Calu3 (cell line): ENCODE measurements around the gene DDX18. TPM values are rescaled to one million over a fixed set of nuclear protein-coding genes. Genes with fewer than 3 reads are reported as not detected.
A peak's percentile ranks its signal among the peaks of the same experiment; 100 is the strongest.

Experiments
- BruUV-seq: library from RNA; stranded (reverse); fragments of 400-500 nt; replicated peaks from 2 replicates; lab custom pipeline; 2021; lab: Mats Ljungman, UMichigan
- CTCF ChIA-PET: fragments of 300-600 bp; sonication (Branson Sonifier 250); formaldehyde crosslinking; loops from one replicate; lab custom pipeline; 2022; ENCODE audit warnings: antibody characterized with exemption; lab: Charles Lee
- DNase-seq: peaks from one replicate; pipeline ENCODE4 v3.0.0; 2022
- H3K27ac Mint-ChIP-seq: one replicate; pipeline ENCODE4 v1.8.0; 2022; ENCODE audit warnings: mixed read lengths; ENCODE audit not compliant: unreplicated experiment
- H3K27me3 Mint-ChIP-seq: one replicate; pipeline ENCODE4 v1.8.0; 2022; ENCODE audit warnings: mixed read lengths; ENCODE audit not compliant: unreplicated experiment
- H3K36me3 Mint-ChIP-seq: one replicate; pipeline ENCODE4 v1.8.0; 2022; ENCODE audit warnings: mild to moderate bottlenecking, moderate library complexity, mixed read lengths; ENCODE audit not compliant: insufficient read depth, unreplicated experiment
- H3K4me1 Mint-ChIP-seq: one replicate; pipeline ENCODE4 v1.8.0; 2022; ENCODE audit warnings: mild to moderate bottlenecking, low read depth, mixed read lengths; ENCODE audit not compliant: unreplicated experiment
- H3K4me3 Mint-ChIP-seq: one replicate; pipeline ENCODE4 v1.8.0; 2022; ENCODE audit warnings: mild to moderate bottlenecking, low read depth, moderate library complexity, mixed read lengths; ENCODE audit not compliant: unreplicated experiment
- H3K9me3 Mint-ChIP-seq: one replicate; pipeline ENCODE4 v1.8.0; 2022; ENCODE audit warnings: low read depth, mixed read lengths; ENCODE audit not compliant: unreplicated experiment
- CTCF ChIP-seq: fragments of 200-600 bp; IDR thresholded peaks from one replicate; pipeline ENCODE4 v1.8.0; 2022; ENCODE audit warnings: antibody characterized with exemption; ENCODE audit not compliant: unreplicated experiment
- intact Hi-C: fragments of 100-400 bp; cut with micrococcal nuclease; formaldehyde crosslinking; loops from one replicate; pipeline ENCODE4 v1.10.0; 2022; ENCODE audit not compliant: unreplicated experiment
- total RNA-seq: library from RNA; stranded (reverse); gene quantifications from 2 replicates; pipeline ENCODE4 v1.2.3, GENCODE V29; 2022

The DDX18 gene
- total RNA-seq, 1 experiment from 2014 or later = 114 TPM

GRCh38 chr2:117834992-117835391, 20.5 kb downstream of the DDX18 start:
- no peak for TF ChIP-seq CTCF
- Mint-ChIP-seq H3K27ac (no peak overlapping the region), H3K9me3 (no peaks in the 10 kb centered on the region), H3K27me3 (no peaks in the 10 kb centered on the region), H3K4me3 (no peak overlapping the region), H3K36me3 (peaks cover 21% of the 10 kb centered on the region), H3K4me1 (no peaks in the 10 kb centered on the region)
- no TSS peak for BruUV-seq
- no peak for DNase-seq
- intact Hi-C loops = no loop called here
- CTCF ChIA-PET = no interaction called here

- TF ChIP-seq CTCF = peak; percentile 18
- peak; percentile 14 for DNase-seq
- no peaks in the 10 kb centered on the region for H3K9me3 Mint-ChIP-seq
- H3K27ac Mint-ChIP-seq = no peak overlapping the region
- BruUV-seq = no TSS peak
- H3K4me3 Mint-ChIP-seq = no peak overlapping the region
- H3K27me3 Mint-ChIP-seq = no peaks in the 10 kb centered on the region
- peaks cover 21% of the 10 kb centered on the region for H3K36me3 Mint-ChIP-seq
- intact Hi-C loops = no loop called here
- CTCF ChIA-PET = no interaction called here
- H3K4me1 Mint-ChIP-seq = no peaks in the 10 kb centered on the region
Measured at GRCh38 chr2:117835990-117836760, 21.7 kb downstream of the DDX18 start.

- Mint-ChIP-seq H3K4me1 (no peaks in the 10 kb centered on the region), H3K36me3 (no peaks in the 10 kb centered on the region), H3K27ac (no peak overlapping the region), H3K4me3 (no peak overlapping the region), H3K27me3 (peaks cover 32% of the 10 kb centered on the region), H3K9me3 (no peaks in the 10 kb centered on the region)
- no TSS peak for BruUV-seq
- no peak for TF ChIP-seq CTCF
- no peak for DNase-seq
- intact Hi-C loops = no loop called here
- CTCF ChIA-PET = no interaction called here
Measured at GRCh38 chr2:117845304-117845703, 30.8 kb downstream of the DDX18 start.

GRCh38 chr2:117850015-117850414, 35.5 kb downstream of the DDX18 start:
- CTCF ChIA-PET = no interaction called here
- no peak for DNase-seq
- no peak for TF ChIP-seq CTCF
- H3K36me3 Mint-ChIP-seq = no peaks in the 10 kb centered on the region
- no peaks in the 10 kb centered on the region for H3K4me1 Mint-ChIP-seq
- H3K9me3 Mint-ChIP-seq = no peaks in the 10 kb centered on the region
- H3K4me3 Mint-ChIP-seq = no peak overlapping the region
- intact Hi-C loops = no loop called here
- BruUV-seq = no TSS peak
- no peak overlapping the region for H3K27ac Mint-ChIP-seq
- H3K27me3 Mint-ChIP-seq = peaks cover 71% of the 10 kb centered on the region
